GM19395 (cell line): ENCODE measurements around the gene MLKL.
"Not testable (repeated sequence)": the region's sequence is repeated elsewhere in the genome, so short reads cannot be mapped to it uniquely, and the experiment has no call there.

Experiments used
- ATAC-seq: cut with Tn5 transposase; IDR thresholded peaks from one replicate; pipeline ENCODE4 v1.9.1; 2021; ENCODE audit warnings: mild to moderate bottlenecking, moderate library complexity; ENCODE audit not compliant: unreplicated experiment

Gene MLKL

GRCh38 chr16:74709441-74709877 is 8.8 kb upstream of the MLKL start:
- ATAC-seq: peak; percentile 94

GRCh38 chr16:74700116-74700437 is 585 bp downstream of the MLKL start:
- ATAC-seq: peak; percentile 31

- no peak for ATAC-seq
These were observed 996 bp downstream of the MLKL start for GRCh38 chr16:74699666-74700065.

GRCh38 chr16:74698222-74698621 is 2.4 kb downstream of the MLKL start:
- ATAC-seq: no peak

GRCh38 chr16:74695450-74696422 is 4.9 kb downstream of the MLKL start:
- peak; percentile 77 for ATAC-seq

GRCh38 chr16:74691093-74691855 is 9.4 kb downstream of the MLKL start:
- no peak for ATAC-seq

GRCh38 chr16:74682556-74682955 is 18.1 kb downstream of the MLKL start:
- no peak for ATAC-seq

- no peak for ATAC-seq
These were observed 20.0 kb downstream of the MLKL start for GRCh38 chr16:74680681-74681080.

- ATAC-seq: no peak
These were observed 20.7 kb downstream of the MLKL start for GRCh38 chr16:74679983-74680382.

GRCh38 chr16:74677868-74678267 is 22.8 kb downstream of the MLKL start:
- no peak for ATAC-seq

- no peak for ATAC-seq
These were observed 26.8 kb downstream of the MLKL start for GRCh38 chr16:74673876-74674275.

- ATAC-seq: not testable (repeated sequence)
These were observed 31.8 kb downstream of the MLKL start for GRCh38 chr16:74668877-74669276.

GRCh38 chr16:74667255-74667700 is 33.4 kb downstream of the MLKL start:
- no peak for ATAC-seq

GRCh38 chr16:74666425-74667254 is 34.0 kb downstream of the MLKL start, which contains the start of gene RFWD3:
RFWD3 (minus strand) TSS chr16:74666877; CDS start chr16:74661449, 5,428 bp downstream.
- ATAC-seq: peak; percentile 100

GRCh38 chr16:74666010-74666421 is 34.6 kb downstream of the MLKL start:
- ATAC-seq: no peak

- ATAC-seq: no peak
These were observed 39.6 kb downstream of the MLKL start for GRCh38 chr16:74661064-74661463.

- ATAC-seq: no peak
These were observed 40.3 kb downstream of the MLKL start for GRCh38 chr16:74660383-74660782.

GRCh38 chr16:74659041-74659440 is 41.6 kb downstream of the MLKL start:
- ATAC-seq: no peak

- no peak for ATAC-seq
These were observed 42.6 kb downstream of the MLKL start for GRCh38 chr16:74657870-74658642.

GRCh38 chr16:74654536-74655050 is 46.1 kb downstream of the MLKL start:
- ATAC-seq: no peak
